Tibial nerve (tissue), 3 donors: ENCODE measurements around the gene OVOL3.

Source experiments
- CTCF ChIP-seq, 5 experiments: fragments of 200-600 bp in 3 of 5; fragments of 450-650 bp in 2 of 5; sonication (generic) in 3 of 5; IDR thresholded peaks; one replicate each; pipeline ENCODE4 v1.5.1; 2016 to 2019; ENCODE audit warnings: antibody characterized with exemption in 5 of 5, mild to moderate bottlenecking in 3 of 5, moderate library complexity in 2 of 5
- POLR2A ChIP-seq, 2 donors: fragments of 450-650 bp; IDR thresholded peaks; one replicate each; pipeline ENCODE4 v1.6.1; 2017; ENCODE audit warnings: antibody characterized with exemption in 2 of 2, mild to moderate bottlenecking in 2 of 2, moderate library complexity in 2 of 2

GRCh38 chr19:36120092-36120983 lies 9.4 kb downstream of the OVOL3 start:
- TF ChIP-seq CTCF (IDR thresholded peaks at IDR 0.05) (no peak), POLR2A (IDR thresholded peaks at IDR 0.05) (no peak)
